ENCODE measurements around the gene HSPA4.
"Not testable (repeated sequence)": the region's sequence is repeated elsewhere in the genome, so short reads cannot be mapped to it uniquely, and the experiment has no call there.

HSPA4 gene

GRCh38 chr5:133129289-133129688 lies 77.5 kb downstream of the HSPA4 start:
- no peak overlapping the region for H3K9ac ChIP-seq (ENCODE audit: low read depth, low read length)

GRCh38 chr5:133129950-133130349 lies 78.1 kb downstream of the HSPA4 start:
- Histone ChIP-seq H3K36me3 (ENCODE audit: insufficient read depth, low read length) (no peaks in the 10 kb centered on the region), H3K4me2 (ENCODE audit: low read length) (no peak overlapping the region), H3K4me3 (ENCODE audit: low read length) (no peak overlapping the region), H3K9ac (ENCODE audit: low read depth, low read length) (no peak overlapping the region), H3K9me3 (replicated peaks; ENCODE audit: low read length) (no peaks in the 10 kb centered on the region), H3K27me3 (ENCODE audit: control insufficient read depth, insufficient read depth, low read length) (peaks cover 29% of the 10 kb centered on the region), H3K4me1 (ENCODE audit: control insufficient read depth, insufficient read depth, low read length) (no peaks in the 10 kb centered on the region)

More at GRCh38 chr5:133129289-133129688, 77.5 kb downstream of the HSPA4 start:
- H3K4me1 ChIP-seq (ENCODE audit: control insufficient read depth, insufficient read depth, low read length), result no peaks in the 10 kb centered on the region
- H3K27me3 ChIP-seq (ENCODE audit: control insufficient read depth, insufficient read depth, low read length), result peaks cover 29% of the 10 kb centered on the region
- H3K36me3 ChIP-seq (ENCODE audit: insufficient read depth, low read length), result no peaks in the 10 kb centered on the region
- no peak overlapping the region for H3K4me3 ChIP-seq (ENCODE audit: low read length)
- no peaks in the 10 kb centered on the region for H3K9me3 ChIP-seq (replicated peaks; ENCODE audit: low read length)
- H3K4me2 ChIP-seq (ENCODE audit: low read length), result no peak overlapping the region

DNA sequence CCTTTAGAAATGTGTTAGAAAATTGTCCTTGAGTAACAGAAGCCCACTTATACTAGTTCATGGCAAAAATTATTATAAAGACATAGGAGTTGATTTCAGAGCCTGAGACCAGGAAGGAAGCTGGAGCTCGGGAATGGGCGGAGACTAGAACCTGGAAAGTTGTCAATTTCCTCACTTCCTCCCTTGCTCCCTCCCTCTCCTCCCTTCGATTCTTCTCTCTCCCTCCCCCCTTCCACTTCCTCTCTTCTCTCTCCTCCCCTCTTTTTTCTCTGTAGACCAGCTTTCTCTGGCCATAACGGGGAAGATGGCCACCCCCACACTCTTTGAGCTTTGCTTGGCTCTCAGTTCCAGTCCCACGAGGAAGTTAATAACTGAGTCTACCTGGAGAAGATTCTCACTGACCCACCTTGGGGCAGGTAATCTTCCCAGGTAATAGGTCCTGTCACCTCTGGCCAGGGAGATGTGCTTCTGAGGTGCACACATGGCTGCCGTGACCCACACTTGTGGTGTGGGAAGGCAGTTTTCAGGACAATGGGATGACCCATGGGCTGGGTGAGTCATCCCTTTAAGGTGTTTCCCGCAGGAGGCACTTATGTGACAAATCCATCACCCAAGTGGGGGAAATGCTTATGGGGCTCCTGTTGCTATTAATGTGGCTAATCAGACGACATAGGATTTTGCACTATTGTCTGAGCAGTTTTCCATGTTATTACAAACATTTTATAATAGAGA lies 78.7 kb downstream of the HSPA4 start:
- Histone ChIP-seq H3K9ac (ENCODE audit: low read depth, low read length) (no peak overlapping the region), H3K4me3 (ENCODE audit: low read length) (no peak overlapping the region), H3K36me3 (ENCODE audit: insufficient read depth, low read length) (no peaks in the 10 kb centered on the region), H3K27me3 (ENCODE audit: control insufficient read depth, insufficient read depth, low read length) (peaks cover 29% of the 10 kb centered on the region), H3K9me3 (replicated peaks; ENCODE audit: low read length) (no peaks in the 10 kb centered on the region), H3K4me2 (ENCODE audit: low read length) (no peak overlapping the region), H3K4me1 (ENCODE audit: control insufficient read depth, insufficient read depth, low read length) (no peaks in the 10 kb centered on the region)

DNA sequence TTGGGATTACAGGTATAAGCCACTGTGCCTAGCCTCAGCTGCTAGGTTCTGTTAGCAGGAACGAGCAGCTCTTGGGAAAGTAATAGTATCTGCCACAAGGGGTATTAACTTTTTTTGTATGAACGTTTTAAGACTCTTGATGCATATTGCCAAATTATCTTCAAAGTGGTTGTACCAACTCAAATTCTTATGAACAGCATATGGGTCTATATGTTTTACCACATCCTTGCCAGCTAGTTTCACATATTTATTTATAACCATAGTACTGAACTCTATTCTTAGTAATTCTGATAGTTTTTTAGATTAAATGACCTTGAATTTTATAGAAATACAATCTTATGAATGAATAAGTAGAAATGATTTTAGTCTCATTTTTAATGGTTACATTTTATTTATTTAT lies 80.9 kb downstream of the HSPA4 start:
- H3K9ac ChIP-seq (ENCODE audit: low read depth, low read length), result no peak overlapping the region
- peaks cover 21% of the 10 kb centered on the region for H3K27me3 ChIP-seq (ENCODE audit: control insufficient read depth, insufficient read depth, low read length)
- no peak overlapping the region for H3K4me3 ChIP-seq (ENCODE audit: low read length)
- H3K36me3 ChIP-seq (ENCODE audit: insufficient read depth, low read length), result no peaks in the 10 kb centered on the region
- no peaks in the 10 kb centered on the region for H3K4me1 ChIP-seq (ENCODE audit: control insufficient read depth, insufficient read depth, low read length)
- no peaks in the 10 kb centered on the region for H3K9me3 ChIP-seq (replicated peaks; ENCODE audit: low read length)
- H3K4me2 ChIP-seq (ENCODE audit: low read length), result no peak overlapping the region

DNA sequence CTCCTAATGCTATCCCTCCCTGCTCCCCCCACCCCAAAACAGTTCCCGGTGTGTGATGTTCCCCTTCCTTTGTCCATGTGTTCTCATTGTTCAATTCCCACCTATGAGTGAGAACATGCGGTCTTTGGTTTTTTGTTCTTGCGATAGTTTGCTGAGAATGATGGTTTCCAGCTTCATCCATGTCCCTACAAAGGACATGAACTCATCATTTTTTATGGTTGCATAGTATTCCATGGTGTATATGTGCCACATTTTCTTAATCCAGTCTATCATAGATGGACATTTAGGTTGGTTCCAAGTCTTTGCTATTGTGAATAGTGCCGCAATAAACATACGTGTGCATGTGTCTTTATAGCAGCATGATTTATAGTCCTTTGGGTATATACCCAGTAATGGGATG lies 81.4 kb downstream of the HSPA4 start:
- not testable (repeated sequence) for H3K4me1 ChIP-seq (ENCODE audit: control insufficient read depth, insufficient read depth, low read length); H3K4me3 ChIP-seq (ENCODE audit: low read length); H3K9me3 ChIP-seq (replicated peaks; ENCODE audit: low read length); H3K36me3 ChIP-seq (ENCODE audit: insufficient read depth, low read length); H3K4me2 ChIP-seq (ENCODE audit: low read length); H3K9ac ChIP-seq (ENCODE audit: low read depth, low read length)
- H3K27me3 ChIP-seq (ENCODE audit: control insufficient read depth, insufficient read depth, low read length), result peaks cover 17% of the 10 kb centered on the region

DNA sequence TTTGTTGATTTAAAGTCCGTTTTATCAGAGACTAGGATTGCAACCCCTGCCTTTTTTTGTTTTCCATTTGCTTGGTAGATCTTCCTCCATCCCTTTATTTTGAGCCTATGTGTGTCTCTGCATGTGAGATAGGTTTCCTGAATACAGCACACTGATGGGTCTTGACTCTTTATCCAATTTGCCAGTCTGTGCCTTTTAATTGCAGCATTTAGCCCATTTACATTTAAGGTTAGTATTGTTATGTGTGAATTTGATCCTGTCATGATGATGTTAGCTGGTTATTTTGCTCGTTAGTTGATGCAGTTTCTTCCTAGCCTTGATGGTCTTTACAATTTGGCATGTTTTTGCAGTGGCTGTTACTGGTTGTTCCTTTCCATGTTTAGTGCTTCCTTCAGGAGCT lies 85.1 kb downstream of the HSPA4 start:
- not testable (repeated sequence) for H3K4me3 ChIP-seq (ENCODE audit: low read length); H3K4me1 ChIP-seq (ENCODE audit: control insufficient read depth, insufficient read depth, low read length); H3K36me3 ChIP-seq (ENCODE audit: insufficient read depth, low read length); H3K27me3 ChIP-seq (ENCODE audit: control insufficient read depth, insufficient read depth, low read length); H3K9ac ChIP-seq (ENCODE audit: low read depth, low read length); H3K9me3 ChIP-seq (replicated peaks; ENCODE audit: low read length); H3K4me2 ChIP-seq (ENCODE audit: low read length)

DNA sequence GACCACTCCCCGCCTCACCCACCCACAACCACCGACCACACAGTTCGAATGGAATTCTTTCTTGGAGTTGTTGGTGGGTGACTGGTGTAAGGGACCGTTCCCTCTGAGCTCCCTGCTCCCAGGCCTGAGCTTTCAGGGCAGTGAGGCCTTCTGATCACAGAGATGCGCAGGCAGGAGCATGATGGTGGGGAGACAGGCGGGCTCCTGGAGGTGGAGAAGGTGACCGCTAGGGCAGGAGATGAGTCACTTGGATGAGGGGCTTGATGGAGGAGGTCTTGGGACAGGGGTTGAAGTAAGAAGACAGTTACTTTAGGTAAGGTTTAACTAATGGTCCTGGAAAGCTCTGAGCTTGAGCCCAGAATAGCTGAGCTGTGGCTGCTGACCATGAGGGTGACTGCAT lies 88.5 kb downstream of the HSPA4 start:
- H3K9ac ChIP-seq (ENCODE audit: low read depth, low read length), result no peak overlapping the region
- H3K4me3 ChIP-seq (ENCODE audit: low read length), result no peak overlapping the region
- no peaks in the 10 kb centered on the region for H3K36me3 ChIP-seq (ENCODE audit: insufficient read depth, low read length)
- no peak overlapping the region for H3K4me2 ChIP-seq (ENCODE audit: low read length)
- no peaks in the 10 kb centered on the region for H3K4me1 ChIP-seq (ENCODE audit: control insufficient read depth, insufficient read depth, low read length)
- no peaks in the 10 kb centered on the region for H3K9me3 ChIP-seq (replicated peaks; ENCODE audit: low read length)
- no peaks in the 10 kb centered on the region for H3K27me3 ChIP-seq (ENCODE audit: control insufficient read depth, insufficient read depth, low read length)

GRCh38 chr5:133141746-133142145 lies 89.9 kb downstream of the HSPA4 start:
- Histone ChIP-seq H3K9ac (ENCODE audit: low read depth, low read length) (no peak overlapping the region), H3K9me3 (replicated peaks; ENCODE audit: low read length) (no peaks in the 10 kb centered on the region), H3K36me3 (ENCODE audit: insufficient read depth, low read length) (no peaks in the 10 kb centered on the region), H3K4me2 (ENCODE audit: low read length) (no peak overlapping the region), H3K4me1 (ENCODE audit: control insufficient read depth, insufficient read depth, low read length) (no peaks in the 10 kb centered on the region), H3K27me3 (ENCODE audit: control insufficient read depth, insufficient read depth, low read length) (peaks cover 5% of the 10 kb centered on the region), H3K4me3 (ENCODE audit: low read length) (no peak overlapping the region)

DNA sequence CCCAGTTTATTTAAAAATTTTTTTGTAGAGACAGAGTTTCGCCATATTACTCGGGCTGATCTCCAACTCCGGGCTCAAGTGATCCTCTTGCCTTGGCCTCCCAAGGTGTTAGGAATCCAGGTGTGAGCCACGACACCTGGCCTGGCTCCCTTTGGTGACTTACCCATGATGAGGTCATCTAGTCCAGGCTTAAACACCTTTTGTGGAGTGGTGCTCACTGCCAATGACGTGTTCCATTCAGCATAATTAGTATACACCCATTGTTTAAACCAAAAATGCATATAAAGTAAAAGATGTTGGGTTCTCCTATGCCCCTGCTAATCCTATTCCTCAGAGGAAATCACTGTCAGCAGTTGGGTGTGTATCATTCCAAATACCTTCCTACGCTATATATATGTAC lies 91.0 kb downstream of the HSPA4 start:
- H3K36me3 ChIP-seq (ENCODE audit: insufficient read depth, low read length), result no peaks in the 10 kb centered on the region
- no peaks in the 10 kb centered on the region for H3K4me1 ChIP-seq (ENCODE audit: control insufficient read depth, insufficient read depth, low read length)
- no peak overlapping the region for H3K9ac ChIP-seq (ENCODE audit: low read depth, low read length)
- no peak overlapping the region for H3K4me2 ChIP-seq (ENCODE audit: low read length)
- peaks cover 5% of the 10 kb centered on the region for H3K27me3 ChIP-seq (ENCODE audit: control insufficient read depth, insufficient read depth, low read length)
- no peak overlapping the region for H3K4me3 ChIP-seq (ENCODE audit: low read length)
- no peaks in the 10 kb centered on the region for H3K9me3 ChIP-seq (replicated peaks; ENCODE audit: low read length)

DNA sequence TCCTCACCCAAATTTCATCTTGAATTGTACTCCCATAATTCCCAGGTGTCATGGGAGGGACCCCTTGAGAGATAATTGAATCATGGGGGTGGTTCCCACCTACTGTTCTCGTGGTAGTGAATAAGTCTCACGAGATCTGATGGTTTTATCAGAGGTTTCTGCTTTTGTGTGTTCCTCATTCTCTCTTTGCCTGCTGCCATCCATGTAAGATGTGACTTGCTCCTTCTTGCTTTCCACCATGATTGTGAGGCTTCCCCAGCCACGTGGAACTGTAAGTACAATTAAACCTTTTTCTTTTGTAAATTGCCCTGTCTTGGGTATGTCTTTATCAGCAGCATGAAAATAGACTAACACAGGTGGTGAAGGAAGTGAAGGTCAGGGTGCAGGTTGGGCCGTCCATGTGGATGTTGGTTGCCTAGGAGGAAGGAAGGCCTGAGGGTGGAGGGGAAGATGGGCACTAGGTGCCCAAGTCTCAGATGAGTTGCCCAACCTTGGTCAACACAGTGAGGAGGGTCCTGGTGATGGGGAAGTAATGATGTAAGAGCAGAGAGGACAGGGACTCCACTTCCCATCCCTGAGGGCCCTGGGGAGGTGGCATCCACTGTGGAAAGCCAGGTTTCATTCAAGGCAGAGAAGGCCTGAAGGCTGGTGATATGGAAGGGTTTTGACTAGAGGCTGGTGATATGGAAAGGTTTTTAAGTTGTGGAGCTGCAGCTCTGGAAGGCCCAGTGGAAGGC lies 92.6 kb downstream of the HSPA4 start:
- Histone ChIP-seq H3K4me1 (ENCODE audit: control insufficient read depth, insufficient read depth, low read length) (no peaks in the 10 kb centered on the region), H3K9ac (ENCODE audit: low read depth, low read length) (no peak overlapping the region), H3K36me3 (ENCODE audit: insufficient read depth, low read length) (no peaks in the 10 kb centered on the region), H3K9me3 (replicated peaks; ENCODE audit: low read length) (no peaks in the 10 kb centered on the region), H3K27me3 (ENCODE audit: control insufficient read depth, insufficient read depth, low read length) (peaks cover 5% of the 10 kb centered on the region), H3K4me3 (ENCODE audit: low read length) (no peak overlapping the region), H3K4me2 (ENCODE audit: low read length) (no peak overlapping the region)

- Histone ChIP-seq H3K4me2 (ENCODE audit: low read length) (no peak overlapping the region), H3K4me3 (ENCODE audit: low read length) (no peak overlapping the region), H3K4me1 (ENCODE audit: control insufficient read depth, insufficient read depth, low read length) (no peaks in the 10 kb centered on the region), H3K9me3 (replicated peaks; ENCODE audit: low read length) (no peaks in the 10 kb centered on the region), H3K36me3 (ENCODE audit: insufficient read depth, low read length) (no peaks in the 10 kb centered on the region), H3K27me3 (ENCODE audit: control insufficient read depth, insufficient read depth, low read length) (peaks cover 5% of the 10 kb centered on the region), H3K9ac (ENCODE audit: low read depth, low read length) (no peak overlapping the region)
These were observed 93.8 kb downstream of the HSPA4 start for GRCh38 chr5:133145436-133146170.

Data from skeletal muscle satellite cell (primary cell).